ENCODE results near the gene PHAX.
A peak's percentile ranks its signal among the peaks of the same experiment; 100 is the strongest.
"Not testable (repeated sequence)": the region's sequence is repeated elsewhere in the genome, so short reads cannot be mapped to it uniquely, and the experiment has no call there.

Gene PHAX, protein sequence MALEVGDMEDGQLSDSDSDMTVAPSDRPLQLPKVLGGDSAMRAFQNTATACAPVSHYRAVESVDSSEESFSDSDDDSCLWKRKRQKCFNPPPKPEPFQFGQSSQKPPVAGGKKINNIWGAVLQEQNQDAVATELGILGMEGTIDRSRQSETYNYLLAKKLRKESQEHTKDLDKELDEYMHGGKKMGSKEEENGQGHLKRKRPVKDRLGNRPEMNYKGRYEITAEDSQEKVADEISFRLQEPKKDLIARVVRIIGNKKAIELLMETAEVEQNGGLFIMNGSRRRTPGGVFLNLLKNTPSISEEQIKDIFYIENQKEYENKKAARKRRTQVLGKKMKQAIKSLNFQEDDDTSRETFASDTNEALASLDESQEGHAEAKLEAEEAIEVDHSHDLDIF
- total RNA-seq: 63.9 to 118 reads per million in 2 experiments

DNA sequence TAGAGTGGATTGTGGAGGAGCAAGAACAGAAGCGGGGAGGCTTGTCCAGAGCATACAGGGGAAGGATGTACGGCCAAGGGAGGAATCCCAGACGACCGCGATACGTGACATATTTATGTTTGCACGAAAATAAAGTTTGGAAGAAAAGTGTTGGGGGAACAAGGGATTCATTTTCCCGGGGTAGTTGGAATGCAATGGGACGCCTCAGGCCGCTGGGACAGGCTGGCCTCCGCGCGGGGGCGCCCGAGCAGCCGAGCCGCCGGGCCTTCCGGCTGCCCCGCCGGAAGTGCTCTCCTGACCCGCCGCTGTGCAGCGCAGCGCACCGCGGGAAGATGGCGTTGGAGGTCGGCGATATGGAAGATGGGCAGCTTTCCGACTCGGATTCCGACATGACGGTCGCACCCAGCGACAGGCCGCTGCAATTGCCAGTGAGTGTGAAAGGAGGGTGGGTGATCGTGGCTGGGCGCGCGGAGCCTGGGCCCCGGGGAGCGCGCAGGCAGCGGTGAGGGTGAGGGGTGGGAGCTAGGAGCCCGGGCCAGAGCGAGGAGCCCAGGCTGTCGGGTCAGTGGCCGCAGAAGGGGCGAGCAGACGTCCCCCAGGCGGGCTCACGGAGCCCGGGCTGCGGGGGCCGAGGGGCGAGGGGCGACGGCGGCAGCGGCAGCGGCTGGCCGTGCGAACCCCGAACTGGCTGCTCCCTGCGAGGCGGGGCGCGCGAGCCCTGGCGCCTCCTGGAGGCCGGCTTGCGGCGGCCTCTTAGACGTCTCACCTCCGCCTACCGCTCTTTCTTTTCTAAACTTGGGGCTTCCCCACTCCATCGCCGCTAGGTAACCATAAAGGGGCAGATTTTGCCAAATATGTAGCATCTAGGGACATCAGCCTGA lies at the start of gene PHAX:
PHAX (plus strand) TSS at position 317 of the 881 bp plus-strand sequence; CDS start at position 333, 16 bp downstream.
- DNase-seq (ENCODE audit: low read depth): peak; percentile 44

DNA sequence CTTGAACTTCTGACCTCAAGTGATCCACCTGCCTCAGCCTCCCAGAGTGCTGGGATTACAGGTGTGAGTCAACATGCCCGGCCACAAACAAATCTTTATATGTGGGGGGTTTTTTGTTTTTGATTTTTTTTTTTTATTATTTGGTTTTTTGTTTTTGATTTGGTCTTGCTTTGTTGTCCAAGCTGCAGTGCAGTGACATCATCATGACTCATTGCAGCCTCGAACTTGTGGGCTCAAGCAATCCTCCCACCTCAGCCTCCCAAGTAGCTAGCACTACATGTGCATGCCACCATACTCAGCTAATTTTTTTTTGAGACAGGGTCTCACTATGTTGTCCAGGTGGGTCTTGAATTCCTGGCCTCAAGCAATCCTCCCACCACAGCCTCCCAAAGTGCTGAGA lies 48.1 kb upstream of the PHAX start:
- no peak for DNase-seq (ENCODE audit: low read depth)

DNA sequence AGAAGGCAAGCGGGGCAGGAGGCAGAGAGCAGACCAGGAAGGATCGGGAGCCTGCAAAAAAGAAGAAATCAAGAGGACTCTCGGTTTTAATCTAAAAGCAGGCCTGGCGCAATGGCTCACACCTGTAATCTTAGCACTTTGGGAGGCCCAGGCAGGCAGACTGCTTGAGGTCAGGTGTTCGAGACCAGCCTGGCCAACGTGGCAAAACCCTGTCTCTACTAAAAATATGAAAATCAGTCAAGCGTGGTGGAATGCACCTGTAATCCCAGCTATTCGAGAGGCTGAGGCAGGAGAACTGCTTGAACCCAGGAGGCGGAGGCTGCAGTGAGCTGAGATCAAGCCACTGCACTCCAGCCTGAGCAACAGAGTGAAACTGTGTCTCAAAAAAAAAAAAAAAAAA lies 45.6 kb upstream of the PHAX start:
- not testable (repeated sequence) for DNase-seq (ENCODE audit: low read depth)

DNA sequence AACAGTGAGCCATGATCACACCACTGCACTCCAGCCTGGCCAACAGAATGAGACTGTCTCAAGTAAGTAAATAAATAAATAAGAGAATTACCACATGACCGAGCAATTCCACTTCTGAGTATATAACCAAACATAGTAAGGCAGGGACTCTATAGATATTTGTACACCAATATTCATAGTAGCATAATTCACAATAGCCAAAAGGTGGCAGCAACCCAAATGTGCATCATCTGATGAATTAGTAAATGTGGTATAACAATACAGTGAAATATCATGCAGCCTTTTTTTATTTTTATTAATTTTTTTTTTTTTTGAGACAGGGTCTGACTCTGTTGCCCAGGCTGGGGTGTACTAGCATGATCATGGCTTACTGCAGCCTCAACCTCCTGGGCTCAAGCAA lies 38.8 kb upstream of the PHAX start:
- DNase-seq (ENCODE audit: low read depth): no peak

DNA sequence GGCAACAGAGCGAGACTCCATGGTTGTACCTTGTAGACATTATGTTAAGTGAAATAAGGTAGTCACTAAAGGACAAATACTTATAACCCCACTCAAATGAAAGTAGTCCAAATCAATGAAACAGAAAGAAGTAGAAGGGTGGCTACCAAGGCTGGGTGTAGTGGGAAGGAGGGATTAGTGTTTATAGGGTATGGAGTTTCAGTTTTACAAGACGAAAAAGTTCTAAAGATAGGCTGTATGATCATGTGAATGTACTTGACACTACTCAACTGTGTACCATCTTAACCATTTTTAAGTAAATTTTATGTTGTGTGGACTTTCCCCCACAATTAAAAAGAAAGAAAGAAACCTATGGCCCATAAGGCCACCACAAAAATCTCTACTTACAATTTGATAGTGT lies 37.9 kb upstream of the PHAX start:
- DNase-seq (ENCODE audit: low read depth): no peak

DNA sequence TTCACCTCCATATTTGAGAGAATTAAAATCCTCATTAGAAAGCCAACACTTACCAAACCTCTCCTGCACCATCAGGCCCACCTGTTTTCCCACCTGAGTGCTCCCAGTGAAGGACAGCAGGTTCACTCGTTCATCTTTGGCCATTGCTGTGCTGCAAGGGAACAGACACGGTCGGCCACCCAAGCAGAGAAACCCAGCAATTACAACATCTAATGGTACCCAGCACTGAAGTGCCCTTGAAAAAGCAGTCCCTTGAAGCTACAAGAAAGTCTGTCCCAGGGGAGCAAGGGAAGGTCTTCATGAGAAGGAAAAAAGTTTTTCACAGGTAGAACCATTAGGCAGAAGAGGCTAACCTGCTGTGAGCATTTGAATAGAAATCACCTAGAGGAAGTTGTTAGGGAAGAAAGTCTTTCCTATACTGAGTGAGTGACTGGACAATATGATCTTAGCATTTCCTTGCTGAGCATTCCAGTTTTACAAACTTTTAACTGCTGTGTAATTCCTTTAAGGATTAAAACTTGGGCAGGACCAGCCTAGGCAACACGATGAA lies 32.5 kb upstream of the PHAX start:
- no peak for DNase-seq (ENCODE audit: low read depth)

DNA sequence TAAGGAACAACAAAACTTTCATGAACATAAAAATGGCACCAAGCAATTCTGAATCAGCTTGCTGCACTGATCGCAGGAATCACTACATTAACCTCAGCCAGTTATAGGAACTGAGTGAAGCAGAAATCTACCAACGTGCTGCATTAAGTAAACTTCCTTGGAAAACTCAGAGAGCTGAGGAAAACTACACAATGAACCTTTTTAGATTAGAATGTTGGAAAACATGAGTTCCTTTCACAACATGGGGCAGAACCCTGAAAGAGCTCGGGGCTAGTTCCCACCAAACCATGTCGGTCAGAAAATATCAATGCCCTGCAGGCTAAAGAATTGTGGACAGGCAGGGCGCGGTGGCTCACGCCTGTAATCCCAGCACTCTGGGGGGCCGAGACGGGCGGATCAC lies 25.1 kb upstream of the PHAX start:
- no peak for DNase-seq (ENCODE audit: low read depth)

DNA sequence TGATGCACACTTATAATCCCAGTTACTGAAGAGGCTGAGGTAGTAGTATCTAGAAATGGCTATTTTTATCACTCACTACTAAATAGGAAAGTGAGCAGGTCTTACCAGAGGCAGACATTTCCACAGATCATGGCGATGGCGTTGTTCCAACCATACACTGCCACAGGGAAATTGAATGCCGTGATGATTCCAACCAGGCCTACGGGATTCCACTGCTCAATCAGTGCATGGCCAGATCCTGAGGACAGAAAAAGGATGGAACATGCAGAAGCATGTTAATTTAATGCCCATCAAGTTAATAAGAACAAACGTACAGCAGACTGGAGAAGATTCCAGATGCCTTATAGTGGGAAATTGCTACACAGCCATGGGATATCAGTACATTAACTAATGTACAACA lies 23.8 kb upstream of the PHAX start:
- DNase-seq (ENCODE audit: low read depth): no peak

DNA sequence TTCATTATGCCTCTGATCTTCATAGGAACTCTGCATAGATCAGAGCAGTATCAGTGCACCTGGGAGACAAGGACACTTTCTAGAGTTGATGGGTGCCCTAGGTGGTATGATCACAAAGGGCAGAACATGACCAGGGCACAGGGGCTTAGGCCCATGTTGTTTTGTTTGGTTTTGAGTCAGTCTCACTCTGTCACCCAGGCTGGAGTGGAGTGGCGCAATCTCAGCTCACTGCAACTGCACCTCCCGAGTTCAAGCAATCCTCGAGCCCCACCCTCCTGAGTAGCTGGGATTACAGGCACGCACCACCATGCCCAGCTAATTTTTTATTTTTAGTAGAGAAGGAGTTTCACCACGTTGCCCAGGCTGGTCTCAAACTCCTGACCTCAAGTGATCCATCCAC lies 23.3 kb upstream of the PHAX start:
- no peak for DNase-seq (ENCODE audit: low read depth)

DNA sequence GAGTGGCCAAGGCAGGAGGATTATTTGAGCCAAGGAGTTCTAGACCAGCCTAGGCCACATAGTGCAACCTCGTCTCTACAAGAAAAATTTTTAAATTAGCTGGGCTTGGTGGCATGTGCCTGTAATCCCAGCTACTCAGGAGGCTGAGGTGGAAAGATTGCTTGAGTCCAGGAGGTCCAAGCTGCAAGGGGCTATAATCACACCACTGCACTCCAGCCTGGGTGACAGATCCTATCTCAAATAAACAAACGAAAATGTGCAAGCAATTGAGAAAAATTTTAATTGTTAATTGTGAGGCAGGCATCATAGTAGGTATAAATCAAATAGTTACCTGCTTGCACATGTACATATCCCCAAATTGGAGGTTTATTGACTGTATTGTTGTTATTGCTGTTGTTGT lies 21.0 kb upstream of the PHAX start:
- DNase-seq (ENCODE audit: low read depth): no peak

DNA sequence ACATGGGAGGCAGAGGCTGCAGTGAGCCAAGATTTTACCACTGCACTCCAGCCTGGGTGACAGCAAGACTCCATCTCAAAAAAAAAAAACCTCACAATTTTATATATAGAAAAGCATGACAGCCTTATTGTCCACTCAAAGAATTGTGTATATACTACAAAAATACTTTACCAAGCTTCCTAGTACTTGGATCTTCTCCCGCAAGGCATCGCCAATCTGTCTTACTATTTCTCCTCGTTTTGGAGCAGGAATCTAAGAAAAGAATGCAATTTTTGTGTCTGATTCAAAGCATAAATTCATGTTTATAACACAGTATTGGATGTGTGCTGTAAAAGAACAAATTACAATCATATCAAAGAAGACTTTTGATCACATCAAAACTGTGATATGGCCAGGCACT lies 17.0 kb upstream of the PHAX start:
- no peak for DNase-seq (ENCODE audit: low read depth)

DNA sequence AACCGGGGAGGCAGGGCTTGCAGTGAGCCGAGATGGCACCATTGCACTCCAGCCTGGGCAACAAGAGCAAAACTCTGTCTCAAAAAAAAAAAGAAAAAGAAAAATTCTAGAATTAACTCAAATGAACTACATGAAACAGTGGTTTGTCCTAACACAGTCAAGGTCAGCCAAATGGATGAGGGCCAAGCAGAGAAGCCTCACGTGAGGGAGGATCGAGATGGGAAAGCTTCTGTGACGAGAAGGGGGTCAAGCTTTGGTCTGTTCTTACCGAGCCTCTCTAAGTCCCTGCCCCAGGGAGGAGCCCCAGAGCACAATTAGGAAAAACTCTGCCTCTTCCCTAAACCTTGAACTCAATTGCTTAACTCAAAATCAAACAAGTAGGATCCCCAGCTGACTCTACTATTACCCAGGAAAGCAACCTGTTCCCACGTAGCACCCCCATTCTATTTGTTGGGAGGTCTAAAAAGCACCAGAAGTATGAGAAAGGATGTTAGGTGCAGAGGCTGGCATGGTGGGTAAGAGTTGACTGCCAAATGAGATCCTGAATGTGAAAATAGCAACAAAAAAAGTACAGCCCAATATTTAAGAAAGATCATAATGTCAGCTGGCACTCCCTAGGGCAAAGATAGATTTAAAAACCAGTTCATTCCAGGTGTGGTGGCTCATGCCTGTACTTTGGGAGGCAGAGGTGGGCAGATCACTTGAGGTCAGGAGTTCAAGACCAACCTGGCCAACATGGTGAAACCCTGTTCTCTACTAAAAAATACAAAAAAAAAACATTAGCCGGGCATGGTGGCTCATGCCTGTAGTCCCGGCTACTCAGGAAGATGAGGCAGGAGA lies 13.0 kb upstream of the PHAX start:
- DNase-seq (ENCODE audit: low read depth): no peak

DNA sequence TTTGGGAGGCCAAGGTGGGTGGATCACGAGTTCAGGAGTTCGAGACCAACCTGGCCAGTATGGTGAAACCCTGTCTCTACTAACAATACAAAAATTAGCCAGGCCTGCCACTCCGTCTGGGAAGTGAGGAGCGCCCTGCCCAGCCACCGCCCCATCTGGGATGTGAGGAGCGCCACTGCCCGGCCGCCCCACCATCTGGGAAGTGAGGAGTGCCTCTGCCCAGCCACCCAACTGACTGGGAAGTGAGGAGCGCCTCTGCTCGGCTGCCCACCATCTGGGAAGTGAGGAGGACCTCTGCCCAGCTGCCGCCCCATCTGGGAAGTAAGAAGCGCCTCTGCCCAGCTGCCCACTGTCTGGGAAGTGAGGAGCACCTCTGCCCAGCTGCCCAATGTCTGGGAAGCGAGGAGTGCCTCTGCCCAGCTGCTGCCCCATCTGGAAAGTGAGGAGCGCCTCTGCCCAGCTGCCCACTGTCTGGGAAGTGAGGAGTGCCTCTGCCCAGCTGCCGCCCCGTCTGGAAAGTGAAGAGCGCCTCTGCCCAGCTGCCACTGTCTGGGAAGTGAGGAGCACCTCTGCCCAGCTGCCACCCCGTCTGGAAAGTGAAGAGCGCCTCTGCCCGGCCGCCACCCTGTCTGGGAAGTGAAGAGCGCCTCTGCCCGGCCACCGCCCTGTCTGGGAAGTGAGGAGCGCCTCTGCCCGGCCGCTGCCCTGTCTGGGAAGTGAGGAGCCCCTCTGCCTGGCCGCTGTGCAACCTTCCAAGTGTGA lies 11.0 kb upstream of the PHAX start:
- DNase-seq (ENCODE audit: low read depth): no peak

DNA sequence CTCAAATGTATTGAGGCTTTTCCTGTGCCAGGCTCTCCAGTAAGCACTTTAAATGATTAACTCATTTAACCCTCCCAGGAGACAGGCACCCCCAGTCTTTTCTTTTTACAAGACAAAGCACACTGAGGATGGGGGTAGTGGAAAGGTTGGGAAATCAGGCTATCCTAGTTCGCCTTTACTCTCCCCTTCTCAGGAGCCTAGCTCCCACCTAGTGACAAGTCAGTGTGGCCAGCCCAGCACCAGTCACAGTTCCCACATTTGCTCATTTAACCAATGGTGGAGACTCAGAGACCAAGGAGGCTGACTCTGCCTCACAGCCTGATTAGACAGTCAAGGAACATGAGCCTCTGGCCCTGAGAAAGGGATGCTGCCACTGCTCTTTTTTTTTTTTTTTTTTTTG lies 9.2 kb upstream of the PHAX start:
- no peak for DNase-seq (ENCODE audit: low read depth)

DNA sequence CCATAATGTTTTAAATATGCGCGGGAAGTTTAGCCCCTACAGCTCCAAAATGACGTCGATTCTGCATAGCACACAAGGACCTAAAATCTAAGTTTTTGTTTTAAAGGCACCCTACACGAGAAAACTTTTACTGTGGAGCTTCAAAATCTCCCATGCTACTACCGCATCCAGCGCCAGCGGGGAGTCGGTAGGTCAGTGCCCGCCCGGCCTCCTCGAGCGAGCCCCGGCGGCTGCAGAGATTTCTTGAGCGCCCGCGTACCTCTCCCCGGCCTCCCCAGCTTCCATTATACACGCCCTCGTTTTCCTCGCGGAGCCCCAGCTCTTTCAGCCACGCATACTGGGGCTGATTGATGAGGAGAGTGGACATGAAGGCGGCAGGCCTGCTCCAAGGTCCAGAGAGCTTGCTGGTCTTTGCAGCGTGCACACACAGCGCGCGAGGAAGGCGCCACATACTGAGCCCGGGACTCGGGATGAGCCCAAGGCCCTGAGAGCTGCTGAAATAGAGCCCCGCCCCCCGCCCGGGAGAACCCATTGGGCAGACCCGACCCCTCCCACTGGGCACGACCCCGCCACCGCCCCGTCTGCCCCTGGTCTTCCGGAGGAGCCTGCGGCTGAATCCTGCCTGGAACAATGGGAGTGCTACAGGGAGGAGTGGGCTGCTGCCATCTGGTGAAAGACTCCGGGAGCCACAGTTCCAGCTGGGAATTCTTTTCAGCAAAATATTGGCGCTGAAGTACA lies 5.8 kb upstream of the PHAX start, which contains the start of gene ALDH7A1:
ALDH7A1 (minus strand) TSS at position 472 of the 738 bp plus-strand sequence; CDS start at position 451, 21 bp downstream.
- no peak for DNase-seq (ENCODE audit: low read depth)

DNA sequence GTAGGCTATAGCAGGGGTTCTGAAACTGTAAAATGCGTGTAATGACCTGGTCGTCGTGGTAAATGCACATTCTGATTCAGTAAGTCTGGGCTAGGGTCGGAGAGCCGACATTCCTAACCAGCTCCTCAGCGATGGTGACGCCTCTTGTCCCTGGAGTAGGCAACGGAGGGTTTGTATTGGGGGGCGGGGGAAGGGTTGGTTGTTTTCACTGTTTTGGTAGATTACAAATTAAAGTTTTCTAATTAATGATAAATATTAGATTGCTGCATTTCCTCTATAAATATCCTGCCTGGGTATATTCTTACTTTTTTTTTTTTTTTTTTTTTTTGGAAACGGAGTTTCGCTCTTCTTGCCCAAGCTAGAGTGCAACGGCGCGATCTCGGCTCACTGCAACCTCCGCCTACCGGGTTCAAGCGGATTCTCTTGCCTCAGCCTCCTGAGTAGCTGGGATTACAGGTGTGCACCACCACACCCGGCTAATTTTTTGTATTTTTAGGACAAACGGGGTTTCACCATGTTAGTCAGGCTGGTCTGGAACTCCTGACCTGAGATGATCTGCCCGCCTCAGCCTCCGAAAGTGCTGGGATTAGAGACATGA lies 5.2 kb upstream of the PHAX start:
- DNase-seq (ENCODE audit: low read depth): no peak

DNA sequence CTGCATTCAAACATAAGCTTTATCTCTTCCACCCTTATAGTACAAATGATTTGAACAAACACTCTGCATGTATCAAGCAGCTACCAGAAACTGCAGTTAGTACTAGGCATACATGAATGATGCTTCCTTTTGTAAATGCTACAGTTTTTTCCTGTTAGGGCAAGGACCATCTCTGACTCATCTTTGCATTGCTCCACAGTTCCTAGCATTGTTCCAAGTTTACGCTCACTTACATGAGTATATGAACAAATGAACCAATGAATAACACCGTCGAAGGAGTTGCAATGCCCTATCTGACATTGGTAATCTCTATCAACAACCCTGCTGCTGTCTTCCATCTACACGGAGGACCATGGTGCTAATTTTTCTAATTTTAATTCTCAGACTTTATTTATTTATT lies 3.6 kb upstream of the PHAX start:
- no peak for DNase-seq (ENCODE audit: low read depth)

DNA sequence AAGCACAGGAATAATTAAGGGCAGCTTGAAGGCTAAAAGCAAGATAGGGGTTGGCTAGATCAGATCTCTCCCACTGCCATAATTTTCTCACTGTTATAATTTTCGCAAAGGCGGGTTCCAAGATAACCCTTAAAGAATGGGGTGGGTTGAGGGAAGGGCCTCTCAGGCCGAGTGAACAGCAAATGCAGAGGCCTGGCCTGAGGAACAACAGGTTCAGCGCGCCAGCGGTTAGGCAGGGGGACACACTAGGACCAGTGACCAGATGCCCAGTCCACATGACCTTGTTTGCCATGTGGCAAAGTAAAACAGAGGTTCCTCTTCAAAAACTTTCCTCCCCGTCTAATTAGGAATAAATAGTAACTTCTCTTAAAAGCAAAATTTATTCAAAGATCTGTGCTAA lies 1.2 kb upstream of the PHAX start:
- no peak for DNase-seq (ENCODE audit: low read depth)

DNA sequence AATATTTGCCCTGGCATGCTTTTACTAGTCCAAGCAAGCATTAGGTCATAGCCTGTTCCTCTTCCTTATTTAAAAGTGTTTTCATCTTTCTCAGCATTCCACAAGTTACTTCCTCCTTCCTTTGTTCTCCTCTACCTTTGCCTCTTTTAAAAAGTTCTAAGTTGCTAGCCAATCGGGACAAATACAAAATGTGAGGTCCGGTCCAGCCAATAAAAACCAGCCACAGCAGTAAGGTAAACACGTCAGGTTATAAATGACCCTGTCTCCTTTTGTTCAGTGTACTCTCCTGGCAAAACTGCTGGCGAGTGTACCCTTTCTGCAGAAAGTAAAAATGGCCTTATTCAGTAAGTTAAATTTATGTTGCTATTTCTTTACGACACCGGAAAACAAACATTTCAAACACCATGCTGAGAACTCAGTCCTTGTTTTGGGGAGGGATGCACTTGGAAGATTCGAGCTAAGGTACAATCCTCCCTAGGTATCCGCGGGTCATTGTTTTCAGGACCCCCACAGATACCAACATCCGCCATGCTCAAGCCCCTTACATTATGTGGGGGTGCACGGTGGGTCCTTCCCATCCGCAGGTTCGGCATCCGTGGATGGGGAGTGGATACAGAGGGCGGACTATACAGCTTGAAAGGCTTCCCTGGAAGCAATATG lies 646 bp upstream of the PHAX start:
- DNase-seq (ENCODE audit: low read depth): not testable (repeated sequence)

All from T follicular helper cell (primary cell).